GM19397 (cell line): ENCODE data around the gene IQSEC1.

Experiments used
- ATAC-seq: cut with Tn5 transposase; IDR thresholded peaks from one replicate; pipeline ENCODE4 v1.9.1; 2021; ENCODE audit warnings: mild to moderate bottlenecking, moderate library complexity; ENCODE audit not compliant: unreplicated experiment

Gene IQSEC1

DNA sequence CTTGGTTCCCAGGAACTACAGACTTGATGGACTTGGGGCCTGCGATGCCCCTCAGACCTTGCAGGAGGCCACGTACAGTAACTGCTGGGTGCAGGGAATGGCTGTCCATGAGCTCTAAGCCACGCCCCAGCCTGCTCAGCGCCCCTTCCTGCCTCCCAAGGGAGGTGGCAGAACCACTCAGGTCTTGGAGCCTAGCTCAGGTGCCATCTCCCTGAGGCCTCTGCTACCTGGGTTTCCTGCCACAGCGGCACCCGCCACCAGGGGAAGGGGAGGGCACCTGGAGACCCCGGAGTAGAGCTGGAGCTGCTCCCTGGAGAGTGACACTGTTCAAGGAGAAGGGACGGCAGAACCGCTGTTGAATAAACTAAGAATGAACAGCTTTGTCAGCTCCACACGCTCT, 154.0 kb downstream of the IQSEC1 start:
- no peak for ATAC-seq

DNA sequence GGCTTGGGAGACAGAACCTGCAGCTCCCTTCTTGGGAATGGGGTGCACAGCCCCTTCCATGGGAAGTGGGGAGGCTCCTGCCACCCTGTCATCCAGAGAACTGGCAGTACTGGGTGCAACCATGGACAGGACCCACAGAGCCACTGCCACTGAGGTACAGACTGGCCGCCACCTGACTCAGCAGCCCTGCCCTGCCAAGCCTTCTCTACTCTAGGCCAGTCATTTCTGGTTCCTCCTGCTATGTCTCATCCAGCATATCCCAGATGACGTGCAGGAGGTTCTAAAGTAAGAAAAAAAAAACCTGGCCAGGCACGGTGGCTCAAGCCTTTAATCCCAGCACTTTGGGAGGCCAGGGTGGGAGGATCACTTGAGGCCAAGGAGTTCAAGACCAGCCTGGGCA, 155.0 kb downstream of the IQSEC1 start:
- ATAC-seq = no peak

DNA sequence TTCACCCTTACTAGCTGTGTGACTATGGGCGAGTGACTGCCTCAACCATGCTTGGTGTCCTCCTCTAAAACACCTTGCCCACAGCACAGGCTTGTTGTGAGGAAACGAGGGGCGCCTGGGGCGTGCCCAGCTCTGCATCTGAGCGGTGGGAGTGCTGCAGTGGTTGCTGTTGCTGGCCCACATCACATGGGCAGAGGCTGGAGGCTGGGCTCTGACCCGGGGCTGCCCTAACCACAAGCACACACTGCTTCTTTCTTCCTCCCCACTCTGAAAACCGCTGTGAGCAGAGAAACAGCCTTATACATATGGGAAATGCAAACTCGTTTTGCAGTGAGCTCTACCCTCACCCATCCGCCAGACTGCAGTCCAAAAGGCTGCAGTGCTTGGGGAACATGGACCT, 157.1 kb downstream of the IQSEC1 start:
- ATAC-seq = no peak

DNA sequence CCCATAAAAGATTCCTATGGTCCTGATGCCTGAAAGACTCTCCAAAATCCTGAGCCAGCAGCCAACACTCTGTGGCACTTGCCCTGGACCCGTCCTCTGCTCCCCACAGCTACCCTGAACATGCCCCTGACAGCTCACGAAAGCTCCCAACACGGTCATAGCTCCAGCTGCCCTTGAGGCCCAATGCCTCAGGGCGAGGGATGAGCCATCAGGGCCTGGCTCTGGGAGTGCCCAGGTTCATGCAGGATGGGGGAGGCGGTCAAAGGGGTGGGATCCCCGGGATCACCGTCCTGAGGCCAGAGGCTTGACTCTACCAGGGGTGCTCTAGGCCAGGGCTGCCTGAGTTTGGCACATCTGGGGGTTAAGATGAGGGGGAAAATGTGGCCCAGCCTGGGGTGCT, 159.1 kb downstream of the IQSEC1 start:
- no peak for ATAC-seq

DNA sequence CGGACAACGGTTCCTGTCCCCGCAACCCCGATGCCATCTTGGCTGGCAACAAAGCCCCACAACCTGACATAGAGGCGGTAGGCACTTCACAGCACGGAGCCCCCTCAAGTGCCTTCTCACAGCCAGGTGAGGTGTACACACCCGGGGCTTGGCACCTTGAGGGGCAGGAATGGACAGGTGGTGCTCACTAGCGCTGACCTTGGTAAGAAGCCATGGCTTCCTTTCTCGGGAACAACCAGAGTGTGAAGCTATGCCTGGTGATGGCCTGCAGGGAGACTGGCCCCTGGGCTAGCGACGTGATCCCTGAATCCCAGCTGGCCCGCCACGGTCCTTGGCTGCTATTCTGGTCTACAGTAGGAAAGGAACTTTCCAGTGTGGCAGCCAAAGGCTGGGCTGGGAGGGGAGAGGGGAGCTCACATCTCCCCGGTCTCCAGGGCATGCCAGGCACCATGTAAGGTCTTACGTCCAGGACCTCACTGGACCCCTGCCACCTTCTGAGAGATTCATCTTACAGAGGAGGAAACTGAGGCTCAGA, 161.3 kb downstream of the IQSEC1 start:
- no peak for ATAC-seq

DNA sequence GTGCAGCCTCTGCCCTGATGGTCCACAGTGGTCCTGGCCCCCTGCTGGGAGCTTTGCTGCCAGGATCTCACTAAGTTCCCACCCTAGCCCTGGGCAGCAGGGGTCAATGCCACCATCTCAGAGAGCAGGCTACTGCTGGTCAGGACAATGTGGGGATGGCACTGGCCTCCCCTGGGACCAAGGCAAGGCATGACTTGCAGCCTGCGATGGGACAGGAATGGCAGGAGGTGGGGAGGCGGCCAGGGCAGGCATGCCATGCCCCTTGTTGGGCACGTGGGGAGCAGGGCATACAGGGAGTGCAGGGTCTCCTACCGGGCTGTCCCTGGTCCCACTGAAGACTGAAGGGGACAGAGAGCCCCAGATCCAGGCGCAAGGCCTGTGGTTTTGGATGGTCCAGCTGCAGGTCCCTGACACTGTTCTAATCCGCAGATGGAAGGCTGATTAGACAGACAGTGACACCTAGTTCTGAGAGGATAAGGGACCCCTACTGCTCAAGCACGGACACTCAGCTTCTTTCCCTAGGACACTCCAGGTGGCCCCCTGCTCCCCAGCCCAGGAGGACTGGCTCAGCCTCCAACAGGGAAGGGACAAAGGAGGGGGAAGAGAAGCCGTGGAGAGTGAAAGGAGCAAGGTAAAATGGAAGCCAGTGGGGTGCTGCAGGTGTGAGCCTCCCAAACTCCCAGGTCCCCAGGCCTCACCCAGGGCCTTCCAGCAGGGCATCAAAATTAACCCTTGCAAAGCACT, 162.7 kb downstream of the IQSEC1 start:
- no peak for ATAC-seq

DNA sequence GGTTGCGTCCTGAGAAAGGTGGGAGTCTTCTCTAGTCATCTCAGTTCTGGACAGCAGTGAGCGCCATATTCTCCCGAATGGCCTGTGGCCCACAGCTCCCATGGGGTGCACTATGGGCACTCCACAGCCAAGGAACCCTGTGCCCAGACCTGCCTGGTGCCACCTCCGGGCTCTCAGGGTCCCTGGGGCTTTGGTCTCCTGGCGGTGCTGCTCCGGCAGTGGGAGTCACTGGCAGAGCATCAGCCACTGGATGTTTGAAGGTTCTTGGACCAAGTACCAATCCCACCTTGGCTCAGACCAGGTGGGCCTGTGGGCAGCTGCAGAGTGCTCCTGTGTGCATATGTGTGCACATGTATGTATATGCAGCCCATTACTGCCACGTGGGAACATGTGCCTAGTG, 163.5 kb downstream of the IQSEC1 start:
- no peak for ATAC-seq

DNA sequence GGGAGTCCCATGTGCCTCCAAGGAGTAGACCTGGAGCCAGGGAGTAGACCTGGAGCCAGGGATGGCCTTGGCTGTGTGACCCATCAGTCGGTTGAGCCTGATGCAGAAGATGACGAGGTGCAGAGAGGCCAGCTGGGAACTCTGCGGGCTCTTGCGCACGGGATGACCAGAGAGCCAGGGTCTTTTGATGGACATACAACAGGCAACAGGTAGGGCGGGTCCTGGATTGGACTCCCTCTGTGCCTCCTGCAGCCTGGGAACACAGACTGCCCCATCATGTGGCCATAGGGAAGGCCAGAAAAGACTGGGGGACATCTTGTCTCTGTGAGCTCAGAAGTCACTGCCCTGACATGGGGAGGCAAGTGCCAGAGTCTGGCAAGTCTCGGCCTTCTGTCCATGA, 164.4 kb downstream of the IQSEC1 start:
- no peak for ATAC-seq

DNA sequence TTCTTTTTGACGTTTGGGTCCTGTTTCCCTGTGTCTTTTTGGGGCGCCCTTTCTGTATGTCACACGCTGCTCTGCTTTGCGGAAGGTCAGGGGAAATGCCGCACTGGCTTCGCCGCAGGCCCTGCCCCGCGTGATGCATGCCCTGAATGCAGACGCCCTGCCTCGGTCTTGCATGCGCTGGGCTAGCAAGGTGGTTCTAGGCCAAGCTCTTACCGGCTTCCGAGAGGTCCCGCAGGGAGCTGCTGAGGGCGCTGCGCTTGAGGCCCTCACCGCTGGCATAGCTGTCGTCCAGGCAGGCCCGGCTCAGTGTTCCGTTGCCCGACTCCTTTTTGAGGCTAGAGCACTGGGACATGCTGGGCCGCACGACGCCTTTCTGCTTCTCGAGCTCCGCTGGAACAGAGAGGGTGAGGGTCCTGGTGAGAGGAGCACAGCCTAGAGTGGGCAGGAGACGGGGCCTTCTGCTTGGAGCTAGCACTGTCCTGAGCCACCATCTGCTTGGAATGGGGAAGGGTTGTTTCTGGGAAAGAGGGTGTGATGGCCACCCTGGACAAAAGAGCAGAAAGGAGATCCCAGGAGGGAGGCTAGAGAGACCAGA, 165.0 kb downstream of the IQSEC1 start:
- ATAC-seq = no peak

DNA sequence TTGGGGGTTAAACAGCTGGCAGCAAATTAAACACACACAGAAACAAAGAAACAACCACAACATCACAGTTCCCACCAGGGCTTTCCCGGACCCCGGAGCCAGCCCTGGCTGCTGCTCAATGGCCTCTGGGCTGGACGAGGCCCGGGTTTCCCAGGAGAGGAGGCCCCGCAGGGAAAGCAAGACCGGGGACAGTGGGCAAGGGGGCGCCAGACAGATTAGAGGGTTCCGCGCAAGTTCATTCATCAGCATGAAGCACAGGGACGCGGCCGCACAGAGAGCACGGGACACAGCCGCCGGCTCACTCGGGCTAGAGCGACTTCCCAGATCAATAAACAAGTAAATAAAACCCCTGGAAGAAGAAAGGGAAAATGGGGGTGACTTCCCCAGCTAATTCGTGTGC, 165.5 kb downstream of the IQSEC1 start:
- ATAC-seq = no peak

DNA sequence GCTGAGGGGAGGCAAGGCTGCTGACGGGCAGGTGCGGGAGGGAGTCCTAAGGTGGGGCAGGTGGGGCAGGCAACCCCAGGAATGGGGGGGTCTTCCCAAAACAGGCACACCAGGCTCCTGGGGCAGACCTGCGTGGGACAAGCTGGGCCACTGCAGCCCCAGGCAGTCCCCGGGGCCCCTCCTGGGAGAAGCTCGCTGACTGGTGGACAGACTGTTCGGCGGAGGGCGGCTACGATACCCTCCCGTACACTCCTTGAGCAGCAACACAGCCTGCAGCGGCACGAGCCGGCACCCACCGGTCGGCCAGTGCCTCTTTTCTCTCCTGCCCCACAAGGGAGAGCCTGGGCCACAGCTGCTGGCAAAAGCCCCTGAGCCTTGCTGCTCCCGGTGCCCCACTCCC, 165.9 kb downstream of the IQSEC1 start:
- no peak for ATAC-seq

DNA sequence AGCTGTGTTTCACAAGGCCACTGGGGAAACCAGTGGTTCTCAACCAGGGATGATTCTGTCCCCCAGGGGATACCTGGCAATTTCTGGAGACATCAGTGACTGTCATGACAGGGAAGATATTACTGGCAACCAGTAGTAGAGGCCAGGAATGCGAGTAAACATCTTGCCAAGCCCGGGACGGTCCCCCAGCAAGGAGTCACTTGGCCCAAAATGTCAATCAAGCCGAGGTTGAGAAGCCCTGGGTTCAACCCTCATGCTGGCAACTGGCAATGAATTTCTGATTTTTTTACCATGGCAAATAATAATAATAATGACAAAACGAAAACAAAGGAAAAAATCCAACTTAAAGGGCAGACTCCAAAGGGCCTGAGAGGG, 166.3 kb downstream of the IQSEC1 start:
- ATAC-seq = no peak

DNA sequence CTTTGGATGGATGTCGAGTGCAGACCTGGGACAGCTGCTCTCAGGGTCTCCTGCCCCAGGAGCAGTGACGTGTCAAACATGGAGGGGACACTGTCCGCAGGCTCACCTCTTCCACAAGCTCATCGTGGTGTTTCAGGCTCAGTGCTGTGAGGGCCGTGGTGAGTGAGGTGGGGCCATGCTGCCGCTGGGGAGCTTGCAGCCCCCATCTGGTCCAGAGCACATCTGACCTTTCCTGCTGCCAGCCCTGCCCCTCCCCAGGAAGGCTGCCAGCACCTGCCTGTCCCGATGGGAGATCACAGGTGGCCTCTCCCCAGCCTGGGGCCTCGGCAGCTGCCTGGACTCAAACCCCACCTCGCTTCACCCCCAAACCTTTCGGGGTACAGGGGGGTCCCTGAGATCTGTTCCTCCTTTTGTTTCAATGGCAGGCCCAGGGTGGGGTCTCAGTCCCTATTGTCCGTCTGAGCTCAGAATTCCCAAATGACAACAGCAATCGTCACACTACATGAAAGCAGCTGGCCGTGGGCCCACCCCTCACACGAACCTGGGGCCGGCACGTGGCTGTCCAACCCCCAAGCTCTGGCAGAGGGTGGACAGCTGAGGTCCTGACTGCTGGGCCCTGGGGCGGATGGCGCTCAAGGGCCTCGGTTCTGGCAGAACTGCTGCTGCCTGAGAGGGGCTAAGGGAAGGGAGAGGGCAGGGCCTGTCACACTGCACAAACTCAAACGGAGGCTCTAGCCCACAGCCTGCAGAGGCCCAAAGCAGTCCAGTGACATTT, 166.9 kb downstream of the IQSEC1 start:
- no peak for ATAC-seq

DNA sequence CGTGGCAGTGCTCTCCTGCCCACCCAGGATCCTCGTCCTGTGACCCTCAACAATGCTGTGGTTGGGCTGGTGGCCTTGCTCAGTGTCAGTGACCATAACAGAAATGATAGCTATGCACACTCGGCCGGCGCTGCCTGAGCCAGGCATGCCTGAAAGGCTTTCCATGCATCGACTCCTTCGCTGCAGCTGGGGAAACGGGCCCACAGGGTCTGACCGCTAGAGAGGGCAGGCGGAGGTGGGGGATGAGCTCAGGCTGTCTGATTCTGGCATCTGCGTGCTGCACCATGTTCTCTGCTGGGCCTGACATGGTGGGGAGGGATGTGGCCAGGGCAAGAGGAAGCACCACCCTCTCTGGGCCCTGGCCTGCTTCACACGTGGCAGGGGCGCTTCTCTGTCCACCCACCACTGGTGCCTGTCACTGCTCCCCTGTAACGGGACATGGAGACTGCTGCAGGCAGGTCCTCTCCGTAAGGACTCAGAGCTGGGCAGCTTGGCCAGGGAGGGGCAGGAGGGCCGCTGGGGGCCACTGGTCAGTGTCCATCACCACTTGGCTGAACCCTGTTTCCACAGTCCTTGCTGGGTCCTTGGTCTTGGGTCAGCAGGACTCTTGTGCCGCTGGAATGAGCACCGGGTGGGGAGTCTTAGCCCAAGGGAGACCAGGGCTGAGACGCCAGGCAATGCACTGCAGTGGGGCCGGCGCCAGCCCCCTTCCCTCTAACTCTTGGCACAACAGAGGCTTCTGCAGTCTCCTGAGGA, 167.7 kb downstream of the IQSEC1 start:
- ATAC-seq = no peak

DNA sequence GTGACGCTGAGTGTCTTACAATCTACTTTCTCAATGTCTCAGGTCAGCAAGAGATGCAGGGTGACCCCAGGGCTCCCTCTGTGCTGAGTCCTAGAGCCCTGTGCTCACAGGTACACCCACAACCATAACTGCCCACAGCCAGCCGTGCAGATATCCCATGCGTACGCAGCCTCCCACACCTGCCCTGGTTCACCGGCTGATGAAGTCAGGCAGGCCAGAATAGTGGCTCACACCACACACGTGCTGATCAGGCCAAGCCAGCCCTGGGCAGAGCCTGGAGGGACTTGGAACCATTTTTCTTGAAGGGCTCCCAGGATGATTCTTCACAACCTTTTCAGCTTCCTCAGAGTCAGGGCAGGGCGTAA, 168.3 kb downstream of the IQSEC1 start:
- no peak for ATAC-seq

DNA sequence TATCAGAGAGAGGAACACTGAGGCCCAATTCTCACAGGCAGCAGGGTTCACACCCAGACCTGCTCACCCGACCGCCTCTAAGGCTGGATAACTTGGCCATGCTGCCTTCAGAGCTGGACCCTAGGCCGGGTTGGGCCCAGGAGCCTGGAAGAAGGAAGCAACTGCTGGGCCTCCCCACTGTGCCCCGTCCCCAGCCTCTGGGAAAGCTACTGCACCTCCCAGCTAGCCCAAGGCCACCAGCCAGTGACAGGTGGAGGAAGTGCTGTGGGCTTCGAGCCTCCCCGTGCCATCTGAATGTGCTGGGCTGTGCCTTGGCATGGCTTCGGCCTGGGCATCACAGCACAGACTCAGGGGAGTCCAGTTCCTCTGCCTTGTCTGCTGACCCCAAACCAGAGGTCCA, 169.3 kb downstream of the IQSEC1 start:
- no peak for ATAC-seq

DNA sequence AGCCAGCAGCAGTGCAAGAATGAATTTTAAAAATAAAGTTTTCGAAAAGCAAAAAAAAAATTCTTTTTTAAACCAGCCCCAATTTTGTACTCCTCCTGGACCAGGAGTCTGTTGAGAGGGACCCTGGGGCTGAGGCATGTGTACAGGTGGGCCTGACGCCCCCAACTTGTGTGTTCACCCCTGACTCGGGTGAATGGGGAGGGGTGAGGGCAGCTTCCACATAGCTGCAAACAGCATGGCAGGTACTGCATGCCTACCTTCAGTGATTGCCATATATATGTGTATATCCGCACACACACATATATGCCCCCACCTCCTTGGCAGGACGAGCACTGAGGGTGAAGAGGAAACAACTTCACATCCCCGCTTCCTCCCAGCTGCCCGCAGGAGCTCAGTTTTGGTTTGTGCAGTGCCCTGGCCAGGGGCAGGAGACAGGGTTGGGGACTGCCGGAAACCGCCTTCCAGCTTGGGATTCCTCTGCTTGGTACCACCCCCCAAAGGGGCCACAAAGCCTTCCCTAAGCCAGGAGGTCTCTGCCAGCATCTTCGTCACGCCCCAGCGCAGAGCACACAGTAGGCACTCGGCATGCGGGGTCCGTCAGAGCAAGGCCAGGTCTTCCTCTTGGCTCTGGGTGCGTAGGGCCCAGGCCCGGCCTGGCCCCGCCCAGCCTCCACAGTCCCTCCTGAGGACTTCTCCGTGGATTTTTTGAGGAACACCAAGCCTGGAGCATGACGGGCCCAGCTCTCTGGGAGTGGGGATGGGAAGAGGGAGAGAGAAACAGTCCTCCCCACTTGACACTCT, 170.0 kb downstream of the IQSEC1 start:
- ATAC-seq = no peak

DNA sequence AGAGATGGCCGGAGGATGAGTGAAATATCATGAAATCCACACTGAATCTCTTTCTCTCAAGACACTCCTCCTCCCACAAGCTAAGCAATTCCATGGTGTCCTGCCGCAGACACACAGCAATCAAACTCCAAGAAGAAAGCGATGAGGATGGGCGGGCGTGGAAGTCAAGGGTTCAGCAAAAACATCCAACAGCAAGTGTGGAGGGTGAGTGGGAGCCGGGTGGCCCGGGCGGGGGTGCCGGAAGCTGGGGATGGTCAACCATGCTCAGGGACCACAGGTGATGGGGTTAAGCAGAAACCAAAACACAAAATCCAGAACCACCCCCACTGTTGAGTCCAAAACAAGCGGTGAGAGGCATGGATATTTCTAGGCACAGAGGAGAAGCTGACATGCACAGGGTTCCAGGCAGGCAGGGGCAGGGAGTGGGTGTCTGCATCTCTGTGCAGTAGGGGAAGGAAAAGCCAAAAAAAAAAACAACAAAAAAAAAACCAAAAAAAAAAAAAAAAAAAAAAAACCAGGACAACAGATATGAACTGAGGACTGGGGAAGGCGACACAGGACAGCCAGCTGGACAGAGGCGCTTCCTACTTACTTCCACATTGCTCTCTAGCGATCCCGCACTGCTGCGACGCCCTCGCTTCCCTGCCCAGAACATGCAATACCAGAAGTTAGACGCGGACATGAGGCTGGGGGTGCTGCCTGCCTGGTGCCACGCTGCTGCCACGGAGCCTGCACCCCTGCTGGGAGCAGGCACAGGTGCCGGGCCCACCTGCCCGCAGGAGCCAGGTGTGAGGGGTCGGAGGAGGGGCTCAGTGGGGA, 170.8 kb downstream of the IQSEC1 start:
- ATAC-seq = no peak

DNA sequence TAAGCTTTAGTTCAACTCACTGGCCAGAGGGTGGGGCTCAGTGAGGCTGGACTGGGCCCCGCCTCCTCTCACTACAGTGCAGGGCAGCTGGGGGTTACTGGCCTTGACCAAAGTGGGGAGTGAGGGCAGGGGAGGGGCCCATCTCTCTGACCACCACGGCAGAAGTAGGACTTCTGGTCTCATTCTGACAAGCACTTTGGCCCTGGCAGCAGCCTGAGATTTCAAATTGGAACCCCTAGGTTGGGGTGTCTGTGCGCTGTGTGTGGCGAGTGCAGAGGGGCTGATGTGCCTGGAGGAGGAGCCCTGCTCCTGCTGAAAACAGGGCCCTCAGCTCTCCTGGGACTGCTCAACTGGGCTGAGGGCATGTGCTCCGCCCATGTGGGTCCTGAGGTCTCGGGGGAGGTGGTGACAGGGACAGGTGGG, 171.6 kb downstream of the IQSEC1 start:
- no peak for ATAC-seq
